ENCODE measurements around the gene KATNIP. TPM values are rescaled to one million over a fixed set of nuclear protein-coding genes. Genes with fewer than 3 reads are reported as not detected.
A peak's percentile ranks its signal among the peaks of the same experiment; 100 is the strongest.
"Not testable (repeated sequence)": the region's sequence is repeated elsewhere in the genome, so short reads cannot be mapped to it uniquely, and the experiment has no call there.

The KATNIP gene
- total RNA-seq, 1 donor from 2014 or later = 13.1 TPM

GRCh38 chr16:27534256-27534655 is 15.7 kb upstream of the KATNIP start:
- no peak for DNase-seq (ENCODE audit: low read depth in 2 of 2)

DNA sequence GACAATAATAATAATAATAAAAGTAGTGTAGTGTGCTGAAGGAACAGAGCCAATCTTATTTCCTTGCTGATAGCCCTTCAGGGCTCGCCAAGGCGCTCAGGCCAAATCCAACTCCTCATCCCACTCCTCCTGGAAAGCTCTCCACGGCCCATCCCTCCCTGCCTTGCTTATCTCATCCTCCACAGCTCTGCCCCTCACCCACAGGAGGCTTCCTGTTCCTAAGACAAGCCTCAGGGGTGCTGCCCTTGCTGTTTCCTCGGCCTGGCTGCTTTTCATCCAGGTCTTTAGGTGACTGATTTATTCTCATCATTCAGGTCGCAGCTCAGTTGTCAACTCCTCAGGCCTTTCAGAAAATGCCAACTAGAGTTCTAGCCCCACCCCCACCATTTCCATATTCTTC is 11.4 kb upstream of the KATNIP start:
- peak in 1 of 2 donors; percentile 53 for DNase-seq (ENCODE audit: low read depth in 2 of 2)

- no peak for DNase-seq (ENCODE audit: low read depth in 2 of 2)
Measured at GRCh38 chr16:27539120-27539519, 10.8 kb upstream of the KATNIP start.

GRCh38 chr16:27539636-27540035 is 10.3 kb upstream of the KATNIP start:
- no peak for DNase-seq (ENCODE audit: low read depth in 2 of 2)

GRCh38 chr16:27543801-27544200 is 6.1 kb upstream of the KATNIP start:
- DNase-seq (ENCODE audit: low read depth in 2 of 2) = no peak

DNA sequence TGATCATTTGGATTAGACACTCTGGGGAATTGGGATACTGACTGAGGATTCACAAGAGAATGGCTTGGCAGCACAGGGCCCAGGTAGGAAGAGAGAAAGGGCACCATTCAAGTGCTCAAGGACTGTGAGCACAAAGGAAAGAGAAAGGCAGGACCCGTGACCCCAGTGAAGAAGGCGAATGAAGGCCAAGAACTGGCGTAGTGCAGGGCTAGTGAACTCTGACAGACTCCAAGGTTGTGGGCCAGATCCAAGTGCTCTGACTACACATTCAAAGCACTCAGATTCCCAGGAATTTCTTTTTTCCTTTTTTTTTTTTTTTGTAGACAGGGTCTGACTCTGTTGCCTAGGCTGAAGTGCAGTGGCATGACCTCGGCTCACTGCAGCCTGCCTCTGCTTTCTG is 5.3 kb upstream of the KATNIP start:
- no peak for DNase-seq (ENCODE audit: low read depth in 2 of 2)

GRCh38 chr16:27547134-27547533 is 2.8 kb upstream of the KATNIP start:
- peak in 1 of 2 donors; percentile 23 for DNase-seq (ENCODE audit: low read depth in 2 of 2)

- no peak for DNase-seq (ENCODE audit: low read depth in 2 of 2)
Measured at GRCh38 chr16:27547851-27548250, 2.1 kb upstream of the KATNIP start.

- no peak for DNase-seq (ENCODE audit: low read depth in 2 of 2)
Measured at GRCh38 chr16:27549464-27549745, 539 bp upstream of the KATNIP start.

DNA sequence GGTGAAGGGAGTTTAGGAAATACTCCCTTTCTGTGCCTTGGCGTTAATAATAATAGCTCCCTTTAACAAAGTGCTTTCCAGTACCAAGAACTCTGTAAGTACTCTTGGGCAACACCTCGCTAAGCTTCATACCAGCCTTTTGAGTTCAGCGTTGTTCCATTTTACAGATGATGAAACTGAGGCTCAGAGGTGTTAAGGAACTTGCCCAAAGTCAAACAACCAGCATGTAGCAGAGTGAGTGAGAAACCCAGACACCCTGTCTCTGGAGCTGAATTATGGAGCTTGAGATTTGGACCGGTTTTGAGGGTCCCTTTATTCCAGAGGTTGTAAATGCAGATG is 607 bp downstream of the KATNIP start:
- no peak for DNase-seq (ENCODE audit: low read depth in 2 of 2)

- no peak for DNase-seq (ENCODE audit: low read depth in 2 of 2)
Measured at GRCh38 chr16:27551036-27551435, 1.1 kb downstream of the KATNIP start.

DNA sequence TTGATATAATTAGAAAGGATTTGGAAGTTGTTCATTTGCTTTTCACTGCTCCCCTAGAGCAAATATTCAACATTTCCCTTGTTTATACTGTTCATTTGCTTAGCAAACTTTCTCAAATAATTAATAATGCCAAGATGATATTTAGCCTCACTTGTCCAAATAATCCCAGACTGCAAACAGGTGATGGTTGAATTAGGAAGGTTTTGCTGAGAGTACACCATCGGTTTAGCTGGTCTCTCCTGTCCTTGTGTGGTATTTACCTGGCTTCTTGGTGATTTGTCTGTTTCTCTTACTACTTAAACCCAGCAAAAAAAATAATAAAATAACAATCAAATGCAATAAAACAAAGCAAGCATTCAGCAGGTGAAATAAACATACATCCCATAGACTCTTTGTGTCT is 6.5 kb downstream of the KATNIP start:
- DNase-seq (ENCODE audit: low read depth in 2 of 2) = no peak

GRCh38 chr16:27558434-27558833 is 8.5 kb downstream of the KATNIP start:
- no peak for DNase-seq (ENCODE audit: low read depth in 2 of 2)

- DNase-seq (ENCODE audit: low read depth in 2 of 2) = no peak
Measured at GRCh38 chr16:27558932-27559331, 9.0 kb downstream of the KATNIP start.

- DNase-seq (ENCODE audit: low read depth in 2 of 2) = peak; percentile 63 to 79
Measured at GRCh38 chr16:27561216-27561615, 11.3 kb downstream of the KATNIP start.

GRCh38 chr16:27564224-27564623 is 14.3 kb downstream of the KATNIP start:
- DNase-seq (ENCODE audit: low read depth in 2 of 2) = no peak

DNA sequence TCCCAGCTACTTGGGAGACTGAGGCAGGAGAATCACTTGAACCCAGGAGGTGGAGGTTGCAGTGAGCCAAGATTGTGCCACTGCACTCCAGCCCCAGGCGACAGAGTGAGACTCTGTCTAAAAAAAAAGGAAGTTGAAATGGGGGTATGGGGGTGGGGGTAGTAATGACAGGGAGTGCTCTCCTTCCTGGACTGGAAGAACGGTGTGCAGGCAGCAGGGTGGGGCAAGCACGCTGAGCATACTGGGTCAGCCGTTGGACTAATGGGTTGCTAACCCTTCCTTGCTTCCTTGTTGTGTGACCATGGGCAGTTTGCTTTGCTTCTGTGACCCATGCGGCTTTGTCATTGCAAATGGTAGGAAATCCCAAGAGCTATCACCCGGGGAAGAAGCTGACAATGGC is 16.5 kb downstream of the KATNIP start:
- DNase-seq (ENCODE audit: low read depth in 2 of 2) = no peak

GRCh38 chr16:27568077-27568476 is 18.1 kb downstream of the KATNIP start:
- no peak for DNase-seq (ENCODE audit: low read depth in 2 of 2)

- not testable (repeated sequence) for DNase-seq (ENCODE audit: low read depth in 2 of 2)
Measured at GRCh38 chr16:27570986-27571385, 21.0 kb downstream of the KATNIP start.

DNA sequence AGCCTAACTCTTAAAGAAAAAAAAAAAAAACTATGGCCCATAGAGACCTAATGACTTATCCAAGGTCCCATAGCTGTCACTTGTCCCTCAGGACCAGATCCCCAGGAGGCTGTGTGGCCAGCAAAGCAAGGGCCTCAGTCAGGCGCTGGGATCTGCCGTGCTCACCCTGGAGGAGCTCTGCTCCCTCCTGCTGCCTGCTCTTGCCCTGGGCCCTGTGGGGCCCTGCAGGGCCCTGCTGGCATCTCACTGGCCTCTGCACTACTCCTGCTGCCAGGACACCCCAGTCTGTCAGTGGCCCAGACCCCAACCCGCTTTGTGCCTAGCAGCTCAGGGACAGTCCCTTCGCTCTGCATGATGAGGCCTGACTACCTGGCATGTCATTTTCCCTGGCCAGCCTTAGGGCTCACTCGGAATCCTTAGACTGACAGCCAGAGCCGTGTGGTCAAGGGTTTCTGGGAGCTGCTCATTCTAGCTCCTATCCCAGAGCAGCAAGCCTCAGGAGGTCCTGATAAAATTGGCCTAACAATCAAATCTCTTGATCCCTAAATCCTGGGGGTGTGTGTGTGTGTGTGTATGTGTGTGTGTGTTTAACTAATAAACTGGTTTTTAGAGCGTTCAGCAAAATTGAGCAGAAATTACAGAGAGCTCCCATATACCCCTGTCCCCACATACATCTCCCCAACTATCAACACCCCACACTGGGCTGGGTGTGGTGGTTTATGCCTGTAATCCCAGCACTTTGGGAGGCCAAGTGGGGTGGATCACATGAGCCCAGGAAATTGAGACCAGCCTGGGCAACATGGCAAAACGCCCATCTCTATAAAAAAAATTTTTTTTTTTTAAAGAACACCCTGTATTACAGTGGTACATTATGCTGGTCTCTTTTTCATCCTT is 21.7 kb downstream of the KATNIP start:
- DNase-seq (ENCODE audit: low read depth in 2 of 2) = no peak

DNA sequence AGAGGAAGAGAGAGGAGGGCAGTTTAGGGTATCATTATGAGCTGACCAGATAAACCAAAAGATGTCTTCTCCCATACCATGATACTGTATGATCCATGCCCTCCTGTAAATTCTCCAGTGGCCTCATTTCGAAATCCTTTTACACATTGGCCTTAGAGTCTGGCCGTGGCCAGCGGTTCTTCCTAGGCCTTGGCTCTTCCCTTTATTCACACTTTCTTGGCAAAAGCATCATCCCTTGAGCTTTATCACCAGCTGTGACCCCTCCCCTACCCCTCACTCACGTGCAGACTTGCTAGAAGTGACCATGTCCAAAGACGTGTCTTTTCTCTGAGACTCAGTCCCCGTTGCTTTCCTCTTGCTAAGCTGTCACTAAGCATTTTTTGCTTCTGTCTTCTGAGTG is 22.8 kb downstream of the KATNIP start:
- DNase-seq (ENCODE audit: low read depth in 2 of 2) = no peak

- no peak for DNase-seq (ENCODE audit: low read depth in 2 of 2)
Measured at GRCh38 chr16:27576729-27577128, 26.8 kb downstream of the KATNIP start.

GRCh38 chr16:27579087-27579980 is 29.4 kb downstream of the KATNIP start:
- no peak for DNase-seq (ENCODE audit: low read depth in 2 of 2)
